Astrocyte (in vitro differentiated cells and primary cell): ENCODE data around the gene PTOV1. TPM values are rescaled to one million over a fixed set of nuclear protein-coding genes. Genes with fewer than 3 reads are reported as not detected.

Source experiments
- DNase-seq: peaks from one replicate; pipeline ENCODE4 v3.0.0-alpha.2; 2010; ENCODE audit warnings: low read depth
- FAIRE-seq: peaks from 2 replicates; lab custom pipeline; 2011; peaks lifted over from hg19 to GRCh38; lab: Jason Lieb, UNC
- H2AFZ ChIP-seq: 2 replicates; pipeline ENCODE4 v1.6.0; 2012; ENCODE audit warnings: low read depth, low read length, inconsistent platforms
- H3K27ac ChIP-seq: 2 replicates; pipeline ENCODE4 v1.5.1; 2011; ENCODE audit warnings: low read depth, low read length, inconsistent platforms
- H3K27me3 ChIP-seq: 2 replicates; pipeline ENCODE4 v1.6.0; 2011; ENCODE audit warnings: low read length, inconsistent platforms; ENCODE audit not compliant: insufficient read depth
- H3K36me3 ChIP-seq: 2 replicates; pipeline ENCODE4 v1.5.1; 2011; ENCODE audit warnings: low read length, inconsistent platforms; ENCODE audit not compliant: insufficient read depth
- H3K4me1 ChIP-seq: 2 replicates; pipeline ENCODE4 v1.5.1; 2011; ENCODE audit warnings: low read length, inconsistent platforms; ENCODE audit not compliant: insufficient read depth
- H3K4me2 ChIP-seq: 2 replicates; pipeline ENCODE4 v1.6.0; 2012; ENCODE audit warnings: low read length, inconsistent platforms
- H3K4me3 ChIP-seq: 2 replicates; pipeline ENCODE4 v1.5.1; 2011; ENCODE audit warnings: low read depth, mild to moderate bottlenecking, low read length, inconsistent platforms; ENCODE audit not compliant: insufficient read depth
- H3K79me2 ChIP-seq: 2 replicates; pipeline ENCODE4 v1.6.0; 2012; ENCODE audit warnings: mild to moderate bottlenecking, low read length, inconsistent platforms; ENCODE audit not compliant: insufficient read depth
- H3K9ac ChIP-seq: 2 replicates; pipeline ENCODE4 v1.6.0; 2012; ENCODE audit warnings: mild to moderate bottlenecking, low read length, inconsistent platforms
- H3K9me3 ChIP-seq: 2 replicates; pipeline ENCODE4 v1.5.1; 2012; ENCODE audit warnings: low read depth, mild to moderate bottlenecking, low read length, inconsistent platforms; ENCODE audit not compliant: insufficient read depth
- H4K20me1 ChIP-seq: 2 replicates; pipeline ENCODE4 v1.6.0; 2012; ENCODE audit warnings: low read length, inconsistent platforms; ENCODE audit not compliant: insufficient read depth
- H3K27ac Mint-ChIP-seq: one replicate; pipeline ENCODE4 v1.8.0; 2021; ENCODE audit warnings: mild to moderate bottlenecking, mixed read lengths; ENCODE audit not compliant: unreplicated experiment
- H3K27me3 Mint-ChIP-seq: one replicate; pipeline ENCODE4 v1.8.0; 2021; ENCODE audit warnings: low read depth, mixed read lengths; ENCODE audit not compliant: unreplicated experiment
- H3K36me3 Mint-ChIP-seq: one replicate; pipeline ENCODE4 v1.8.0; 2021; ENCODE audit warnings: low read depth, mixed read lengths; ENCODE audit not compliant: unreplicated experiment
- H3K4me1 Mint-ChIP-seq: one replicate; pipeline ENCODE4 v1.8.0; 2021; ENCODE audit warnings: low read depth, mixed read lengths; ENCODE audit not compliant: unreplicated experiment
- H3K4me3 Mint-ChIP-seq: one replicate; pipeline ENCODE4 v1.8.0; 2021; ENCODE audit warnings: mild to moderate bottlenecking, moderate library complexity, mixed read lengths; ENCODE audit not compliant: unreplicated experiment
- H3K9me3 Mint-ChIP-seq: one replicate; pipeline ENCODE4 v1.8.0; 2021; ENCODE audit warnings: mild to moderate bottlenecking, mixed read lengths; ENCODE audit not compliant: unreplicated experiment
- CTCF ChIP-seq: IDR thresholded peaks from 2 replicates; pipeline ENCODE4 v1.5.1; 2011; ENCODE audit warnings: low read depth, mild to moderate bottlenecking, inconsistent platforms, low read length, moderate library complexity; ENCODE audit not compliant: insufficient read depth
- EZH2 ChIP-seq: IDR thresholded peaks from 2 replicates; pipeline ENCODE4 v1.6.1; 2012; ENCODE audit warnings: mild to moderate bottlenecking, low read length, inconsistent platforms; ENCODE audit not compliant: insufficient read depth
- total RNA-seq: library from RNA; stranded (reverse); gene quantifications from 2 replicates; pipeline ENCODE4 v1.2.1, GENCODE V29; 2021

Gene PTOV1
- total RNA-seq, 1 donor from 2014 or later, result 162 TPM

GRCh38 chr19:49890349-49891311 is 39.7 kb downstream of the PTOV1 start:
- Histone ChIP-seq H4K20me1 (no peaks in the 10 kb centered on the region), H2AFZ (peak overlapping the region; percentile 66), H3K4me1 (peaks cover 3% of the 10 kb centered on the region), H3K9ac (no peak overlapping the region), H3K27ac (no peak overlapping the region), H3K4me2 (peak overlapping the region; percentile 62), H3K36me3 (no peaks in the 10 kb centered on the region), H3K27me3 (no peaks in the 10 kb centered on the region), H3K9me3 (peaks cover 7% of the 10 kb centered on the region), H3K79me2 (no peaks in the 10 kb centered on the region), H3K4me3 (peak overlapping the region; percentile 19)
- FAIRE-seq (no peak), DNase-seq (no peak)
- Mint-ChIP-seq H3K4me3 (peak overlapping the region; percentile 29), H3K36me3 (peaks cover 3% of the 10 kb centered on the region), H3K4me1 (no peaks in the 10 kb centered on the region), H3K9me3 (no peaks in the 10 kb centered on the region), H3K27me3 (peaks cover 30% of the 10 kb centered on the region), H3K27ac (no peak overlapping the region)
- TF ChIP-seq CTCF, result no peak
- TF ChIP-seq EZH2, result no peak

- H4K20me1 ChIP-seq, result no peaks in the 10 kb centered on the region
- no peaks in the 10 kb centered on the region for H3K4me1 Mint-ChIP-seq
- H3K4me2 ChIP-seq, result no peak overlapping the region
- H3K36me3 Mint-ChIP-seq, result peaks cover 3% of the 10 kb centered on the region
- peaks cover 33% of the 10 kb centered on the region for H3K27me3 Mint-ChIP-seq
- no peak overlapping the region for H3K27ac ChIP-seq
- H3K4me1 ChIP-seq, result peaks cover 3% of the 10 kb centered on the region
- no peaks in the 10 kb centered on the region for H3K27me3 ChIP-seq
- DNase-seq (no peak), FAIRE-seq (no peak)
- H3K9me3 Mint-ChIP-seq, result no peaks in the 10 kb centered on the region
- H3K27ac Mint-ChIP-seq, result no peak overlapping the region
- H3K9ac ChIP-seq, result no peak overlapping the region
- peaks cover 7% of the 10 kb centered on the region for H3K9me3 ChIP-seq
- H3K79me2 ChIP-seq, result no peaks in the 10 kb centered on the region
- no peaks in the 10 kb centered on the region for H3K36me3 ChIP-seq
- no peak overlapping the region for H2AFZ ChIP-seq
- H3K4me3 ChIP-seq, result no peak overlapping the region
- H3K4me3 Mint-ChIP-seq, result no peak overlapping the region
- no peak for TF ChIP-seq EZH2
- no peak for TF ChIP-seq CTCF
These were observed 40.4 kb downstream of the PTOV1 start for GRCh38 chr19:49891393-49891792.

- Histone ChIP-seq H3K79me2 (no peaks in the 10 kb centered on the region), H3K4me2 (no peak overlapping the region), H3K4me1 (peaks cover 14% of the 10 kb centered on the region), H3K4me3 (no peak overlapping the region), H3K9me3 (peaks cover 7% of the 10 kb centered on the region), H2AFZ (no peak overlapping the region), H3K9ac (no peak overlapping the region), H3K36me3 (no peaks in the 10 kb centered on the region), H3K27me3 (no peaks in the 10 kb centered on the region), H3K27ac (no peak overlapping the region), H4K20me1 (no peaks in the 10 kb centered on the region)
- H3K9me3 Mint-ChIP-seq, result no peaks in the 10 kb centered on the region
- DNase-seq (no peak), FAIRE-seq (no peak)
- no peak overlapping the region for H3K4me3 Mint-ChIP-seq
- peaks cover 3% of the 10 kb centered on the region for H3K36me3 Mint-ChIP-seq
- H3K27ac Mint-ChIP-seq, result no peak overlapping the region
- no peak for TF ChIP-seq CTCF
- TF ChIP-seq EZH2, result no peak
- peaks cover 2% of the 10 kb centered on the region for H3K4me1 Mint-ChIP-seq
- peaks cover 39% of the 10 kb centered on the region for H3K27me3 Mint-ChIP-seq
These were observed 41.8 kb downstream of the PTOV1 start for GRCh38 chr19:49892716-49893115.
